Esophagus squamous epithelium (tissue), 4 donors: Measurements from ENCODE around the gene CEP95.

Experiments used
- CTCF ChIP-seq, 6 experiments: fragments of 450-650 bp in 4 of 6; fragments of 200-600 bp in 2 of 6; sonication (generic) in 2 of 6; IDR thresholded peaks; one replicate each; pipeline ENCODE4 v1.5.1; 2016 to 2019; ENCODE audit warnings: antibody characterized with exemption in 6 of 6, mild to moderate bottlenecking in 4 of 6, moderate library complexity in 4 of 6
- POLR2A ChIP-seq, 4 donors: fragments of 450-650 bp; IDR thresholded peaks; one replicate each; pipeline ENCODE4 v1.6.1; 2017; ENCODE audit warnings: antibody characterized with exemption in 4 of 4, mild to moderate bottlenecking in 4 of 4, moderate library complexity in 3 of 4

DNA sequence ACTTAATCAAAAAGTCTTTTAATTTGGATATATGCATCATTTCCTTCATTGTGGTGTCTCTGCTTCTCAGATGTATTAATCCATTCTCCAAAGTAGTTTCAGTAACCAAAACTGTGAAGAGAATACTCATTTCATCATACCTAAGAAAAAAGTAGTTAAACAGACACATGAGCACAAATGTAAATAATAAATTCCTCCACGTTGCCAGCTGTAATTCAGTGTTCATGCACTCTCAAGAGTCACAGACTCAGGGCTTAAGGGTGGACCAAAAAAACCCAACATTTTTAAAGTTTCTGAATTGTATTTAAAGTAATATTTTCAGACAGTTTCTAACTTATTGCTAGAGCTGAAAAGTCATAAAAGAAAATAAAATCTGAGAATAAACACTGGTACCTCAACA, 28.9 kb upstream of the CEP95 start:
- TF ChIP-seq CTCF (IDR thresholded peaks at IDR 0.05) (no peak), POLR2A (IDR thresholded peaks at IDR 0.05) (no peak)
